HCT116 (cell line): ENCODE results near the gene TCF7. TPM values are rescaled to one million over a fixed set of nuclear protein-coding genes. Genes with fewer than 3 reads are reported as not detected.
A peak's percentile ranks its signal among the peaks of the same experiment; 100 is the strongest.

ENCODE experiments used
- ATAC-seq: fragments of 200-7000 bp; cut with Tn5 transposase; 2 replicates; pipeline ENCODE4 v1.9.1; 2020; ENCODE audit warnings: mild to moderate bottlenecking, moderate library complexity
- BruUV-seq: library from RNA; stranded (reverse); fragments of 400-500 nt; replicated peaks from 2 replicates; lab custom pipeline; 2021; lab: Mats Ljungman, UMichigan
- CTCF ChIA-PET: fragments of 300-600 bp; sonication (Branson Sonifier 250); formaldehyde crosslinking; loops from one replicate; lab custom pipeline; 2021; ENCODE audit warnings: antibody characterized with exemption; lab: Charles Lee
- POLR2A ChIA-PET: fragments of 300-600, 350-600 bp; sonication (Branson Sonifier 250); formaldehyde crosslinking; loops from one replicate; lab custom pipeline; 2021; ENCODE audit warnings: antibody characterized with exemption; lab: Charles Lee
- RAD21 ChIA-PET, 2 experiments: fragments of 300-600 bp; sonication (Branson Sonifier 250); formaldehyde crosslinking; loops; one replicate each; lab custom pipeline; 2023; ENCODE audit warnings: low total read pairs in 2 of 2; ENCODE audit not compliant: uncharacterized antibody in 2 of 2, unreplicated experiment in 2 of 2, low non-redundant PET in 1 of 2; lab: Charles Lee
- DNase-seq: peaks from one replicate; pipeline ENCODE4 v3.0.0-alpha.2; 2010; ENCODE audit warnings: low read depth, low spot score
- H2AFZ ChIP-seq: fragments of 200-600 bp; shearing (Covaris generic), sonication (generic); 2 replicates; pipeline ENCODE4 v1.6.1; 2017; ENCODE audit warnings: low read depth, mixed run types, mixed read lengths, antibody characterized with exemption, low read length; ENCODE audit not compliant: poor library complexity, severe bottlenecking
- H3K27ac ChIP-seq: 2 replicates; pipeline ENCODE4 v1.5.1; 2012; ENCODE audit warnings: low read depth, low read length
- H3K27me3 ChIP-seq: fragments of 200-600 bp; sonication (generic); 2 replicates; pipeline ENCODE4 v1.6.1; 2016; ENCODE audit warnings: mixed run types, low read length, mixed read lengths; ENCODE audit not compliant: insufficient read depth
- H3K36me3 ChIP-seq, 2 experiments: fragments of 200-500 bp in 1 of 2; fragments of 200-600 bp in 1 of 2; sonication (Bioruptor generic) in 1 of 2; sonication (generic) in 1 of 2; 2 replicates each; pipeline versions ENCODE4 v1.5.1 to v1.6.1; 2014 to 2016; ENCODE audit warnings: low read length in 2 of 2, inconsistent platforms in 1 of 2, mixed read lengths in 1 of 2, mixed run types in 1 of 2; ENCODE audit not compliant: insufficient read depth in 2 of 2, control insufficient read depth in 1 of 2
- H3K4me1 ChIP-seq, 2 experiments: fragments of 200-600 bp in 1 of 2; sonication (generic) in 1 of 2; 2 replicates each; pipeline versions ENCODE4 v1.5.1 to v1.6.1; 2012 to 2017; ENCODE audit warnings: low read length in 2 of 2, inconsistent platforms in 1 of 2, mild to moderate bottlenecking in 1 of 2, mixed read lengths in 1 of 2, mixed run types in 1 of 2, moderate library complexity in 1 of 2; ENCODE audit not compliant: insufficient read depth in 2 of 2, control insufficient read depth in 1 of 2
- H3K4me2 ChIP-seq: fragments of 200-600 bp; sonication (generic); 2 replicates; pipeline ENCODE4 v1.6.1; 2017; ENCODE audit warnings: mixed run types, low read length, mixed read lengths
- H3K4me3 ChIP-seq, 2 experiments: fragments of 200-600 bp in 1 of 2; sonication (generic) in 1 of 2; replicated peaks in 1 of 2; 2 replicates each; pipeline ENCODE4 v1.5.1; 2011 to 2016; ENCODE audit warnings: low read length in 2 of 2, control low read depth in 1 of 2, low read depth in 1 of 2, mild to moderate bottlenecking in 1 of 2, mixed read lengths in 1 of 2, mixed run types in 1 of 2
- H3K79me2 ChIP-seq: fragments of 200-600 bp; sonication (generic); 2 replicates; pipeline ENCODE4 v1.6.1; 2017; ENCODE audit warnings: mild to moderate bottlenecking, mixed run types, low read length, moderate library complexity, mixed read lengths; ENCODE audit not compliant: insufficient read depth
- H3K9ac ChIP-seq: fragments of 200-600 bp; sonication (generic); 2 replicates; pipeline ENCODE4 v1.6.1; 2016; ENCODE audit warnings: low read length, mixed read lengths
- H3K9me2 ChIP-seq: fragments of 200-600 bp; sonication (generic), shearing (Covaris generic); 2 replicates; pipeline ENCODE4 v1.6.1; 2017; ENCODE audit warnings: mixed run types, mild to moderate bottlenecking, moderate library complexity; ENCODE audit not compliant: insufficient read depth
- H3K9me3 ChIP-seq, 2 experiments: fragments of 200-500 bp in 1 of 2; fragments of 200-600 bp in 1 of 2; sonication (Bioruptor generic) in 1 of 2; sonication (generic) in 1 of 2; 2 replicates each; pipeline ENCODE4 v1.6.1; 2014 to 2017; ENCODE audit warnings: low read length in 2 of 2, mixed read lengths in 2 of 2, inconsistent platforms in 1 of 2, low read depth in 1 of 2, mild to moderate bottlenecking in 1 of 2, mixed run types in 1 of 2, moderate library complexity in 1 of 2; ENCODE audit not compliant: control insufficient read depth in 1 of 2, insufficient read depth in 1 of 2
- H4K20me1 ChIP-seq: fragments of 200-600 bp; sonication (generic), shearing (Covaris generic); 2 replicates; pipeline ENCODE4 v1.6.1; 2017; ENCODE audit warnings: mixed run types, mild to moderate bottlenecking, moderate library complexity; ENCODE audit not compliant: insufficient read depth
- CBX3 ChIP-seq: IDR thresholded peaks from 2 replicates; pipeline ENCODE4 v1.6.1; 2012; ENCODE audit warnings: low read depth
- CTCF ChIP-seq, 3 experiments: fragments of 200-600 bp in 1 of 3; sonication (generic) in 1 of 3; IDR thresholded peaks in 2 of 3; conservative IDR thresholded peaks in 1 of 3; 2 replicates each; pipeline ENCODE4 v1.5.1; 2012 to 2017; ENCODE audit warnings: low read depth in 2 of 3, low read length in 2 of 3, antibody characterized with exemption in 1 of 3, borderline replicate concordance in 1 of 3, control low read depth in 1 of 3, mild to moderate bottlenecking in 1 of 3, mixed read lengths in 1 of 3, mixed run types in 1 of 3, moderate library complexity in 1 of 3; ENCODE audit not compliant: insufficient read depth in 1 of 3
- ELF1 ChIP-seq: IDR thresholded peaks from 2 replicates; pipeline ENCODE4 v1.6.1; 2012; ENCODE audit warnings: low read depth, borderline replicate concordance
- EZH2 ChIP-seq: fragments of 200-600 bp; sonication (generic); IDR thresholded peaks from 2 replicates; pipeline ENCODE4 v1.6.1; 2017; ENCODE audit warnings: antibody characterized with exemption, mixed run types
- EZH2phosphoT487 ChIP-seq: fragments of 200-600 bp; IDR thresholded peaks from 2 replicates; pipeline ENCODE4 v1.6.1; 2018; ENCODE audit warnings: antibody characterized with exemption, borderline replicate concordance
- FOSL1 ChIP-seq: IDR thresholded peaks from 2 replicates; pipeline ENCODE4 v1.6.1; 2012; ENCODE audit warnings: low read depth
- JUND ChIP-seq: IDR thresholded peaks from 2 replicates; pipeline ENCODE4 v1.6.1; 2012
- MAX ChIP-seq: IDR thresholded peaks from 2 replicates; pipeline ENCODE4 v1.6.1; 2012
- POLR2AphosphoS5 ChIP-seq: IDR thresholded peaks from 2 replicates; pipeline ENCODE4 v1.6.1; 2011; ENCODE audit warnings: mild to moderate bottlenecking, low read depth, low read length, moderate library complexity
- REST ChIP-seq: IDR thresholded peaks from 2 replicates; pipeline ENCODE4 v1.6.1; 2012; ENCODE audit warnings: low read depth
- SP1 ChIP-seq: IDR thresholded peaks from 2 replicates; pipeline ENCODE4 v1.6.1; 2012; ENCODE audit warnings: low read depth
- YY1 ChIP-seq: IDR thresholded peaks from 2 replicates; pipeline ENCODE4 v1.6.1; 2011; ENCODE audit warnings: low read length, low read depth, moderate library complexity, mild to moderate bottlenecking; ENCODE audit not compliant: insufficient replicate concordance; ENCODE audit errors: extremely low read depth
- intact Hi-C: fragments of 100-400 bp; cut with micrococcal nuclease; formaldehyde crosslinking; loops from 2 replicates; pipeline ENCODE4 v1.10.0; 2022
- total RNA-seq: library from RNA; stranded (reverse); gene quantifications from one replicate; pipeline ENCODE4 v1.2.1, GENCODE V29; 2021; ENCODE audit not compliant: unreplicated experiment

Gene TCF7
- total RNA-seq, 1 experiment from 2014 or later, result 17.8 TPM

GRCh38 chr5:134111741-134112647 is 2.5 kb upstream of the TCF7 start (continued):
- no peak for TF ChIP-seq CTCF (IDR thresholded peaks at IDR 0.05 in 2 of 3, conservative IDR thresholded peaks at IDR 0.05 in 1 of 3; ENCODE audit: borderline replicate concordance in 1 of 3, insufficient read depth in 1 of 3, low read depth in 2 of 3, low read length in 2 of 3)
- TF ChIP-seq EZH2, result no peak
- no peak for TF ChIP-seq YY1
- TF ChIP-seq POLR2AphosphoS5, result no peak
- TF ChIP-seq CBX3, result no peak
- TF ChIP-seq MAX, result no peak
- TF ChIP-seq, all 23 proteins: peak for 0

- peaks cover 4 to 28% of the 10 kb centered on the region in 2 experiments; a peak in 3 of 4 replicates for H3K4me1 ChIP-seq
- H3K9ac ChIP-seq, result no peak overlapping the region
- BruUV-seq, result no TSS peak
- H3K79me2 ChIP-seq, result no peaks in the 10 kb centered on the region
- intact Hi-C loops, result no loop called here
- H3K36me3 ChIP-seq, result 0 out of 4 replicates have a peak, but pooled peaks cover 0 to 8% of the 10 kb centered on the region in 2 experiments
- no peaks in the 10 kb centered on the region for H3K27me3 ChIP-seq
- TF ChIP-seq SP1 (no peak), JUND (no peak), FOSL1 (no peak), REST (no peak), EZH2phosphoT487 (no peak), EZH2 (no peak), ELF1 (no peak), MAX (no peak)
- TF ChIP-seq, all 23 proteins: peak for 0
- CTCF ChIA-PET, result no interaction called here
- Histone ChIP-seq H3K4me2 (peak overlapping the region; percentile 45; the same call in 1 of the 2 replicates), H3K9me3 (no peaks in the 10 kb centered on the region), H2AFZ (no peak overlapping the region), H4K20me1 (no peaks in the 10 kb centered on the region), H3K27ac (no peak overlapping the region), H3K9me2 (no peaks in the 10 kb centered on the region), H3K4me3 (no peak overlapping the region)
- no peak for ATAC-seq
- POLR2A ChIA-PET, result no interaction called here
- RAD21 ChIA-PET, result no interaction called here
- no peak for DNase-seq
Observed at GRCh38 chr5:134112726-134113362, 1.6 kb upstream of the TCF7 start.
